Sciatic nerve (tissue), 2 donors: Measurements from ENCODE around the gene QPRT. TPM values are rescaled to one million over a fixed set of nuclear protein-coding genes. Genes with fewer than 3 reads are reported as not detected.
"Not testable (repeated sequence)": the region's sequence is repeated elsewhere in the genome, so short reads cannot be mapped to it uniquely, and the experiment has no call there.

Experiments
- ATAC-seq: fragments of 200-7000 bp; cut with Tn5 transposase; one replicate; pipeline ENCODE4 v1.9.1; 2020; ENCODE audit warnings: mild to moderate bottlenecking, moderate library complexity
- DNase-seq: peaks from one replicate; pipeline ENCODE4 v3.0.0-alpha.2; 2020; ENCODE audit warnings: low spot score
- intact Hi-C: fragments of 100-400 bp; cut with DNase I; formaldehyde crosslinking; loops from one replicate; pipeline ENCODE4 v1.14.2; 2022
- total RNA-seq: library from RNA; stranded (reverse); fragmentation: NEBNext Ultra II Directional; extraction: Animal tissue kit (Norgen Biotek cat#: 25700); gene quantifications from one replicate; pipeline ENCODE4 v1.2.1, GENCODE V29; 2021
- donor health status: DM: no; HTN: no; CAD: no.
- donor health status: DM: no; HTN: no; CAD: no.

QPRT gene
- total RNA-seq, 1 donor from 2014 or later, result 26.3 TPM

- DNase-seq, result no peak
- intact Hi-C loops, result no loop called here
- no peak for ATAC-seq
Measured at GRCh38 chr16:29686740-29687332, 7.9 kb downstream of the QPRT start.

GRCh38 chr16:29687755-29688154, 8.8 kb downstream of the QPRT start:
- DNase-seq (no peak), ATAC-seq (no peak)
- intact Hi-C loops, result no loop called here

GRCh38 chr16:29688172-29688571, 9.2 kb downstream of the QPRT start:
- ATAC-seq (no peak), DNase-seq (no peak)
- intact Hi-C loops, result no loop called here

GRCh38 chr16:29689490-29690351, 10.7 kb downstream of the QPRT start:
- DNase-seq, ATAC-seq: not testable (repeated sequence)
- intact Hi-C loops, result loop anchor here (10.0 kb wide), 1 partner anchor 335 kb away; the partner anchor contains the start of gene C16orf92

- intact Hi-C loops, result loop anchor here (10.0 kb wide), 1 partner anchor 332 kb away; the partner anchor contains the start of gene C16orf92
- ATAC-seq, DNase-seq: not testable (repeated sequence)
Measured at GRCh38 chr16:29692606-29693005, 13.6 kb downstream of the QPRT start.

GRCh38 chr16:29694384-29695195, 15.6 kb downstream of the QPRT start:
- intact Hi-C loops, result loop anchor here (10.0 kb wide), 1 partner anchor 330 kb away; the partner anchor contains the start of gene C16orf92
- DNase-seq (no peak), ATAC-seq (no peak)

GRCh38 chr16:29695675-29696074, 16.7 kb downstream of the QPRT start:
- intact Hi-C loops, result loop anchor here (10.0 kb wide), 1 partner anchor 329 kb away; the partner anchor contains the start of gene C16orf92
- DNase-seq, ATAC-seq: not testable (repeated sequence)

- intact Hi-C loops, result loop anchor here (10.0 kb wide), 1 partner anchor 328 kb away; the partner anchor contains the start of gene C16orf92
- ATAC-seq (no peak), DNase-seq (no peak)
Measured at GRCh38 chr16:29696881-29697331, 17.9 kb downstream of the QPRT start.

- intact Hi-C loops, result loop anchor here (10.0 kb wide), 1 partner anchor 327 kb away; the partner anchor contains the start of gene C16orf92
- no peak for DNase-seq
- ATAC-seq, result no peak
Measured at GRCh38 chr16:29697391-29697790, 18.4 kb downstream of the QPRT start.

GRCh38 chr16:29698042-29698441, 19.1 kb downstream of the QPRT start:
- ATAC-seq, result no peak
- intact Hi-C loops, result loop anchor here (10.0 kb wide), 1 partner anchor 327 kb away; the partner anchor contains the start of gene C16orf92
- no peak for DNase-seq

- ATAC-seq, result no peak
- no peak for DNase-seq
- intact Hi-C loops, result loop anchor here (10.0 kb wide), 1 partner anchor 326 kb away; the partner anchor contains the start of gene C16orf92
Measured at GRCh38 chr16:29698484-29699323, 19.7 kb downstream of the QPRT start.

- DNase-seq, result no peak
- ATAC-seq, result no peak
- intact Hi-C loops, result loop anchor here (5.0 to 10.0 kb wide), 2 partner anchors 325 to 1142 kb away; partner anchors contain the start of gene C16orf92
Measured at GRCh38 chr16:29699324-29700219, 20.6 kb downstream of the QPRT start.

GRCh38 chr16:29700253-29700987, 21.4 kb downstream of the QPRT start:
- intact Hi-C loops, result loop anchor here (5.0 kb wide), 1 partner anchor 1143 kb away; no protein-coding TSS in a partner anchor
- DNase-seq, result peak; percentile 75
- ATAC-seq, result peak; percentile 87

- ATAC-seq (no peak), DNase-seq (no peak)
- intact Hi-C loops, result loop anchor here (5.0 kb wide), 1 partner anchor 1144 kb away; no protein-coding TSS in a partner anchor
Measured at GRCh38 chr16:29701214-29701555, 22.2 kb downstream of the QPRT start.

GRCh38 chr16:29702269-29702668, 23.3 kb downstream of the QPRT start:
- DNase-seq, result no peak
- intact Hi-C loops, result loop anchor here (5.0 kb wide), 1 partner anchor 1145 kb away; no protein-coding TSS in a partner anchor
- no peak for ATAC-seq

- DNase-seq, result no peak
- intact Hi-C loops, result no loop called here
Measured at GRCh38 chr16:29705030-29705429, 26.1 kb downstream of the QPRT start.

More at GRCh38 chr16:29705030-29705429, 26.1 kb downstream of the QPRT start:
- ATAC-seq, result no peak
